Measurements from ENCODE around the gene ANXA9. TPM values are rescaled to one million over a fixed set of nuclear protein-coding genes. Genes with fewer than 3 reads are reported as not detected.

ANXA9 gene, protein sequence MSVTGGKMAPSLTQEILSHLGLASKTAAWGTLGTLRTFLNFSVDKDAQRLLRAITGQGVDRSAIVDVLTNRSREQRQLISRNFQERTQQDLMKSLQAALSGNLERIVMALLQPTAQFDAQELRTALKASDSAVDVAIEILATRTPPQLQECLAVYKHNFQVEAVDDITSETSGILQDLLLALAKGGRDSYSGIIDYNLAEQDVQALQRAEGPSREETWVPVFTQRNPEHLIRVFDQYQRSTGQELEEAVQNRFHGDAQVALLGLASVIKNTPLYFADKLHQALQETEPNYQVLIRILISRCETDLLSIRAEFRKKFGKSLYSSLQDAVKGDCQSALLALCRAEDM
- total RNA-seq (2022; extraction: Qiagen RNA extraction; ENCODE audit: low read depth): 0.54 to 1.3 TPM (median 0.70 TPM) in 5 replicates

DNA sequence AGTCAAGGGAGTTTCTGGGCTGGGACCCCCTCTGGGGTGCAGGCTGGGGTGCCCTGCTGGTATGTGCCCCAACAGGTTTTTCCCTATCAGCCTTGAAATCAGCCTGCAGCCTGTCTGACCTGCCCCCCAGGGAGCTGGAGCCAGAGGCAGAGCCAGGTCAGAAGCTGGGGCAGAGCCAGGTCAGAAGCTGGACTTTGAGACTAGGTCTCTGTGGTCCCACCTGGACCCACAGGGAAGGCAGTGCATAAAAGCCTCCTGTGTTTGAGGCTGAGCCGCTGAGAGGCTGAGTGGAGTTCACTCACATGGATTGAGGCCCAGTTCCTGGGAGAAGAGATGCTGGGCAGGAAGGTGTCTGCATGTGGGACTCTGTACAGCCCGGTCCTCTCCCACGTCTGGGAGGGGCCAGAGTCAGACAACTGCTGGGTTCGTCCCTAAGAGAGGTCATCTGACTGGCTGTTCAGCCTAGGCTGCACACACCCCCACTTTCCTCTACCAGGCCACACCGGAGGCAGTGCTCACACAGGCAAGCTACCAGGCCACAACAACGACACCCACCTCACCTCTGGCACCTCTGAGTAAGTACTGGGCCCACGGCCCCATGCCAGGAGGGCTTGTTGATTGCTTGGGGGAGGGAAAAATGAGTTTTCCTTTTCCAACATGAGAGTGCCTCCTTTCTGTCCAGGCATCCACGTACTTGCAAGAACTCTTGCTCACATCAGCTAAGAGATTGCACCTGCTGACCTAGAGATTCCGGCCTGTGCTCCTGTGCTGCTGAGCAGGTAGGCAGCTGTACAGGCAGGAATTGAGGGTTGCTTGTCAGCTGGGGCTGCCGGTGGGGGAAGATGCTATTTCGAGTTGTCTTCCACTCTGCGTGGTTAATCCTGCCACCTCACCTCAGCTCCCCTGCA, at the start of gene ANXA9:
Gene ANXA9, plus strand, starts transcription at position 488 of the 908 bp plus-strand sequence. CDS start 814 bp downstream, outside the sequence.

DNA sequence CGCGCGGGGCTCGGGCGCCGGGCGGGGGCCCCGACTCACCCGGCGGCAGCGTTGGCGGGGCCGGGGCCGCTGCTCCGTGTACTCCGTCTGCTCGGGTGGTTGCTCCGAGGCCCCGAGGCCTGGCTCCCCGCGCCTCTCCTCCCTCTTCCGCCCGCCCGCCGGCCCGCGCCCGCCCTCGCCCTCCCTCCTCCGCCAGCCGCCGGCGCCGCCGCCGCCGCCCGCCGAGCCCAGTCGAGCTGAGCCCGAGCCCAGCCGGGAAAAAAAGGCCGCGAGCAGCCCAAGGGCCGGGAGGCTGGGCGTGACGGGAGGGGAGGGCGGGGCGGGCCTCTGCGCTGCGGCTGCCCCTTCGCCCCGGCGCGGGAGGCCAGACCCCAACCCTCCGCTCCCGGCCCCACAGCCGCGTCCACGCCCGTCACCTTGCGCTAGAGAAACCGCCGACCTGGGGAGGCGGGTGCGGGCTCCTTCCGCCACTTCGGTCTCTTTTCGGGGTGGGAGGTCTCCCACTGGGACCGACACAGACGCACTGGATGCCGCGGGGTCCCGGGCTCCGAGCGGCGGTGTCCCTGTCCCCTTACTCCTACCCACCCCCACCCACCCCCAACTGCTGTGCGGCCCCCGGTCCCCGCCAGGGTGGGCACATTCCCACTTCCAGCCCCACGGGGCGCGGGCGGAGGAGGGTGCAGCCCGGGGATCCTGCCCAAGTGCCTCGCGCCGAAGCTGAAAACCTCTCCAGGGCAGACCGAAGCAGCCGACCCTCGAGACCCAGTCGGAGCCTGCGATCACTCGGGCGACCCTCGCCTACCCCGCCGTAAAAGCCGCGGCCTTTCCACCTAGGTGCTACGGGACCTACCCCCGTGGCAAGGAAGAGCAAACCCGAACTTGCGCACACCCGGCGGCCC, 7.3 kb upstream of the ANXA9 start, which contains the start of gene CERS2:
Gene CERS2, minus strand, starts transcription at position 256 of the 899 bp plus-strand sequence. CDS start 5,745 bp downstream, outside the sequence.

DNA sequence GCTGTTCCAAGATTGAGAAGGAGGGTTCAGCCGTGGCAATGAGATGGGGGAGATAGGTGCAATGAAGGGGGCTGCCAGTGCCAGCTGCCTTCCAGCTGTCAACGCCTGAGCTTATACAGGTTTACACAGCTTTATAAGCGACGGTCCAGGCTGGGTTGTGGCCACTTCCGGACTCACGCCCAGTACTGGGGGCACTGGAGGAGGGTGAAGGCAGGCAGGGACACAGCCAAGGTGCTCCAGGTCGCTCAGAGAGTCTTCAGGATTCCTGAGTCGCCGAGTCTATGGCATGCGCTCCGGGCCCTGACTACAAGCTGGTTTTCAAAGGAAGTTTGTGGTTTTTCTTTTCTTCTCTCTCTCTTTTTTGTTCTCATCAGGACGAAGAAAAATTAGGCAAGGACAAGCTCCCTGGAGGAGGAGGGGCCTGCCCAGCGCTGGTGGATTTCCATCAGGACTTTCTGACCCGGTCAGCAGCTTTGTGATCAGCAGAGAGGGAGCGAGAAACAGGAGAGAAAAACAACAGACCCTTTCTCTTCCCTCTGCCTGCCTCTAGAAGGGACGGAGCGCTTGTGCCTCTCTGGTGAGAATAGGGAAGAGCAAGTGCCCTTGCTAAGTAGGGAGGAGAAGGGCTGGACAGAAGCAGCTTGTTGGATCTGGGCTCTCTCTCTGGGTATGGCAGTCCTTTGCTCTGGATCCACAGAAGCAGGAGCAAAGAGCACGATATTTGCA, 24.4 kb downstream of the ANXA9 start, which contains the start of gene MINDY1:
Gene MINDY1, minus strand, starts transcription at position 576 of the 726 bp plus-strand sequence. CDS start 4,285 bp downstream, outside the sequence.

DNA sequence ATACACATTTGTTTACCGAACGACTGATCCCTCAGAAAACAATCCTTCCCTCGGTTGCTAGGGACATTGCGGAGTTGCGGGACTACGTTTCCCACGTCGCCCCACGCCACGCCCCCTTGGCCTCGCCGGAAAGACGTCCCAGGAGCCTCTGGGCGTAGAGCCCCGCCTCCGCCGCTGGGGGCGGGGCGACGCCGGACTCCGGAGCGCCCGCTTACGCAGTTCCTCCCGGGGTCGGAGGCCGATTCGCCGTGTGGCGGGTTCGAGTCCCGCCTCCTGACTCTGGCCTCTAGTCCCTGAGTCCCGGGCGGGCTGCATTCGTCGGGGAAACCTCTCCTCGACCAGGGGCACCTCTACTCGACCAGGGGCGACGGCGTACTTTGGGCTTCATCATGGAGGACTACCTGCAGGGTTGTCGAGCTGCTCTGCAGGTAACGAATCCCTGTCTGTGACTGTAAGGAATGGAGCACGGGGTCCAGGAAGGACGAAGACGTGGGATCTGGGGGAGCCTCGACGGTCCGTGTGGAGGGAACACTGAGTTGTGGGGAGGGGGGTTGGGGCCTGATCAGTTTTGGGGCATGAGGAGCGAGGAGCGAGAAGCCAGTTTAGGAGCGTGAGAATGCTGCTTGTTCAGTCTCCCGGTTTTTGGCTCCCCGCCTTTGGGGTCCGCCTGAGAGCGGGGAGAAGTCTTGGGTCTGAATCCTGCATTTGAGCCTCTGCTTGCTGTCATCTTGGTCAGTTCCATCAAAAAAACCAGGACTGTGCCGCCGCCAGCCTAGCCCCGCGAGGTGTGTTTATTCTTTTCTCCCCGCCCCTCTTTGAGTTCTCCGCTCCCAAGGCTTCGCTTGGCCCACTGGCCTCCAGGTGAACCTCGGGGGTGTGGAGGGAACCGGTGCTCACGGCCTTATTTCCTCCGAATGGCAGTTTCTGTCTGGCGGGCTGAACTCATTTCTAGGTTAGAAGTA, 26.4 kb downstream of the ANXA9 start, which contains the start of gene PRUNE1:
Gene PRUNE1, plus strand, starts transcription at position 206 of the 962 bp plus-strand sequence. Its CDS starts 184 bp downstream, at position 390.

DNA sequence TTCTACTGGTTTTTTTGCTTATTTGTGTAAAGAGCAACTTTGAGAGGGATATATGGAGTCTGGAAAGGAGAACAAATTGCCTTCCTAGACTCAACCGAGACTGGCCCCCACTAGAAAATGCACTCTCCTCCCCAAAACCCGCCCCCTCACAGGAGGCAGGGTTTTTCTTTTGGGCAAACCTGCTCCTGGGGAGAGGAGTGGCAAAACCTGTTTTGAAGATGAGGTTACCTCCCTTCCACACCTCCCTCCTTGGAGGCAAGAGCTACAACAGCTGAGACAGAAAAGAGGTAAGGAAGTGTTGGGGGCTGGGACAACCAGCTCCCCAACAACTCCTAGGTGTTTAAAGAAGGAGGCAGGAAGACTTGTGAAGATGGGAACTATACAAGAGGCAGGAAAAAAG, 54.3 kb downstream of the ANXA9 start, which contains the start of gene BNIPL:
Gene BNIPL, plus strand, starts transcription at position 231 of the 400 bp plus-strand sequence. Its CDS starts 140 bp downstream, at position 371.

Other genes starting within 250 kb of the ANXA9 start
- 13.6 to 20.4 TPM (median 19.9 TPM) in 5 replicates for gene CTSS, start 216.5 kb upstream of the ANXA9 start, total RNA-seq (2022; extraction: Qiagen RNA extraction; ENCODE audit: low read depth)
- gene CTSK, start 174.0 kb upstream of the ANXA9 start, total RNA-seq (2022; extraction: Qiagen RNA extraction; ENCODE audit: low read depth): 1.3 to 2.3 TPM (median 1.5 TPM) in 5 replicates
- gene ARNT, start 105.7 kb upstream of the ANXA9 start, total RNA-seq (2022; extraction: Qiagen RNA extraction; ENCODE audit: low read depth): 10.7 to 12.2 TPM (median 12.0 TPM) in 5 replicates
- not detected in 5 replicates for gene CTXND2, start 95.2 kb upstream of the ANXA9 start, total RNA-seq (2022; extraction: Qiagen RNA extraction; ENCODE audit: low read depth)
- gene SETDB1, start 55.9 kb upstream of the ANXA9 start, total RNA-seq (2022; extraction: Qiagen RNA extraction; ENCODE audit: low read depth): 22.7 to 28.1 TPM (median 23.0 TPM) in 5 replicates
- gene CERS2, start 7.5 kb upstream of the ANXA9 start, total RNA-seq (2022; extraction: Qiagen RNA extraction; ENCODE audit: low read depth): 240 to 250 TPM (median 247 TPM) in 5 replicates
- 2.2 to 3.4 TPM (median 2.7 TPM) in 5 replicates for gene MINDY1, start 24.6 kb downstream of the ANXA9 start, total RNA-seq (2022; extraction: Qiagen RNA extraction; ENCODE audit: low read depth)
- 11.4 to 16.9 TPM (median 14.9 TPM) in 5 replicates for gene PRUNE1, start 26.2 kb downstream of the ANXA9 start, total RNA-seq (2022; extraction: Qiagen RNA extraction; ENCODE audit: low read depth)
- gene BNIPL, start 54.3 kb downstream of the ANXA9 start, total RNA-seq (2022; extraction: Qiagen RNA extraction; ENCODE audit: low read depth): 0.06 to 0.20 TPM (median 0.13 TPM) in 4 of 5 replicates, not detected in the other
- gene C1orf56, start 65.5 kb downstream of the ANXA9 start, total RNA-seq (2022; extraction: Qiagen RNA extraction; ENCODE audit: low read depth): 4.7 to 8.8 TPM (median 7.3 TPM) in 5 replicates
- 70.2 to 82.4 TPM (median 75.5 TPM) in 5 replicates for gene CDC42SE1, start 77.3 kb downstream of the ANXA9 start, total RNA-seq (2022; extraction: Qiagen RNA extraction; ENCODE audit: low read depth)
- gene MLLT11, start 78.1 kb downstream of the ANXA9 start, total RNA-seq (2022; extraction: Qiagen RNA extraction; ENCODE audit: low read depth): 10.3 to 19.6 TPM (median 18.6 TPM) in 5 replicates
- 3.3 to 3.8 TPM (median 3.4 TPM) in 5 replicates for gene GABPB2, start 88.5 kb downstream of the ANXA9 start, total RNA-seq (2022; extraction: Qiagen RNA extraction; ENCODE audit: low read depth)
- 1.1 to 1.6 TPM (median 1.3 TPM) in 5 replicates for gene SEMA6C, start 164.3 kb downstream of the ANXA9 start, total RNA-seq (2022; extraction: Qiagen RNA extraction; ENCODE audit: low read depth)
- not detected in 5 replicates for gene TNFAIP8L2, start 174.4 kb downstream of the ANXA9 start, total RNA-seq (2022; extraction: Qiagen RNA extraction; ENCODE audit: low read depth)
- gene LYSMD1, start 183.6 kb downstream of the ANXA9 start, total RNA-seq (2022; extraction: Qiagen RNA extraction; ENCODE audit: low read depth): 5.7 to 9.4 TPM (median 6.1 TPM) in 5 replicates
- gene SCNM1, start 183.9 kb downstream of the ANXA9 start, total RNA-seq (2022; extraction: Qiagen RNA extraction; ENCODE audit: low read depth): 43.6 to 49.9 TPM (median 48.2 TPM) in 5 replicates
- gene TMOD4, start 193.7 kb downstream of the ANXA9 start, total RNA-seq (2022; extraction: Qiagen RNA extraction; ENCODE audit: low read depth): 0.29 TPM in 1 of 5 replicates, not detected in the others
- 44.9 to 58.1 TPM (median 45.6 TPM) in 5 replicates for gene VPS72, start 207.9 kb downstream of the ANXA9 start, total RNA-seq (2022; extraction: Qiagen RNA extraction; ENCODE audit: low read depth)
- 42.5 to 53.0 TPM (median 43.5 TPM) in 5 replicates for gene PIP5K1A, start 216.3 kb downstream of the ANXA9 start, total RNA-seq (2022; extraction: Qiagen RNA extraction; ENCODE audit: low read depth)

Measured in A549 treated with RU486 at 1 μM for 4 hours (cell line).